Kidney (tissue), 14 donors: ENCODE measurements around the gene STIM2. TPM values are rescaled to one million over a fixed set of nuclear protein-coding genes. Genes with fewer than 3 reads are reported as not detected.

Source experiments
- DNase-seq, 5 donors: peaks; one replicate each; pipeline ENCODE4 v3.0.0-alpha.2; 2013 to 2020
- FAIRE-seq: peaks from 2 replicates; lab custom pipeline; 2012; peaks lifted over from hg19 to GRCh38; lab: Jason Lieb, UNC
- H3K27ac ChIP-seq, 2 donors: one replicate each; pipeline ENCODE4 v1.7.0; 2013; ENCODE audit warnings: low read depth in 2 of 2, low read length in 2 of 2, inconsistent platforms in 1 of 2
- H3K27me3 ChIP-seq: one replicate; pipeline ENCODE4 v1.7.1; 2013; ENCODE audit warnings: low read length, inconsistent platforms; ENCODE audit not compliant: control insufficient read depth, insufficient read depth
- H3K36me3 ChIP-seq, 3 donors: one replicate each; pipeline versions ENCODE4 v1.7.0 to v1.7.1; 2013; ENCODE audit warnings: low read length in 3 of 3, control low read depth in 1 of 3, inconsistent platforms in 1 of 3; ENCODE audit not compliant: insufficient read depth in 3 of 3, control insufficient read depth in 2 of 3
- H3K4me1 ChIP-seq, 3 donors: one replicate each; pipeline versions ENCODE4 v1.7.0 to v1.7.1; 2013; ENCODE audit warnings: low read length in 3 of 3, inconsistent platforms in 1 of 3, low read depth in 1 of 3; ENCODE audit not compliant: control insufficient read depth in 2 of 3, insufficient read depth in 2 of 3
- H3K4me3 ChIP-seq, 3 donors: one replicate each; pipeline versions ENCODE4 v1.7.0 to v1.8.1; 2013; ENCODE audit warnings: low read length in 3 of 3, control low read depth in 1 of 3, inconsistent platforms in 1 of 3
- H3K9ac ChIP-seq, 3 donors: one replicate each; pipeline versions ENCODE4 v1.7.0 to v1.7.1; 2013; ENCODE audit warnings: low read length in 3 of 3, control low read depth in 1 of 3, inconsistent platforms in 1 of 3
- H3K9me3 ChIP-seq, 3 donors: one replicate each; pipeline versions ENCODE4 v1.7.0 to v1.7.1; 2013; ENCODE audit warnings: low read length in 3 of 3, control low read depth in 1 of 3, inconsistent platforms in 1 of 3; ENCODE audit not compliant: control insufficient read depth in 2 of 3, insufficient read depth in 1 of 3
- CTCF ChIP-seq: IDR thresholded peaks from 3 replicates; pipeline ENCODE4 v1.5.1; 2012; ENCODE audit warnings: mild to moderate bottlenecking, moderate library complexity, borderline replicate concordance; ENCODE audit not compliant: insufficient read depth; ENCODE audit errors: extremely low read depth
- intact Hi-C: fragments of 100-400 bp; cut with DNase I; formaldehyde crosslinking; loops from one replicate; pipeline ENCODE4 v1.11.1; 2022
- polyA plus RNA-seq: library from polyadenylated mRNA; stranded (reverse); fragments of 350-450 nt; fragmentation: Illumina TruSeq; extraction: RNeasy Lipid Tissue Mini Kit (QIAGEN cat#74804); gene quantifications from one replicate; pipeline ENCODE4 v1.2.3, GENCODE V29; 2014; ENCODE audit warnings: low read depth, low replicate concordance; ENCODE audit not compliant: insufficient read depth
- total RNA-seq: library from RNA; stranded (reverse); fragmentation: NEBNext Ultra II Directional; extraction: Animal tissue kit (Norgen Biotek cat#: 25700); gene quantifications from one replicate; pipeline ENCODE4 v1.2.1, GENCODE V29; 2021
- donor health status: control.
- donor health status: control.
- donor health status: control.
- donor health status: control.
- donor health status: control.
- donor health status: DM: yes; HTN: yes; CAD: no.
- donor health status: Normal renal cell carcinoma (clear cell type).

Gene STIM2
- total and polyA plus RNA-seq, 2 donors from 2014 or later = 27.8 to 38.9 TPM

GRCh38 chr4:26993967-26994366 is 133.3 kb downstream of the STIM2 start:
- no peak for DNase-seq
- no peaks in the 10 kb centered on the region for H3K9me3 ChIP-seq
- no peak for FAIRE-seq
- no peak for TF ChIP-seq CTCF
- no peak overlapping the region for H3K4me3 ChIP-seq
- no peaks in the 10 kb centered on the region for H3K27me3 ChIP-seq
- no peaks in the 10 kb centered on the region for H3K4me1 ChIP-seq
- H3K9ac ChIP-seq = no peak overlapping the region
- intact Hi-C loops = no loop called here
- no peaks in the 10 kb centered on the region for H3K36me3 ChIP-seq
- no peak overlapping the region for H3K27ac ChIP-seq

DNA sequence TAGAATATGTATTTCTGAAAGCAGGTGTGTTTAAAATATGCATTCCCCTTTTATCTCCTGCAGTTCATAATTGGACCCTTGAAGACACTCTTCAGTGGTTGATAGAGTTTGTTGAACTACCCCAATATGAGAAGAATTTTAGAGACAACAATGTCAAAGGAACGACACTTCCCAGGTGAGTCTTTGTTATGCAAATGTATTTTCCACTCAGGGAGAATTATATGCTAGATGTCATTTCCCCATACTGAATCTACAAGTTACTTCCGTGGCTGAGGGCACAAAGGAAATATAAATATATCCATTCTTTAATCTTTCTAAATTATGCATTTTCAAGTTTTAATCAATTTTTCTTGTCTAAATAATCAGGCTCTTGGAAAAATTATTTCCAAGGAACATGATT is 134.7 kb downstream of the STIM2 start:
- intact Hi-C loops = no loop called here
- H3K27ac ChIP-seq = no peak overlapping the region
- no peaks in the 10 kb centered on the region for H3K36me3 ChIP-seq
- no peaks in the 10 kb centered on the region for H3K4me1 ChIP-seq
- H3K4me3 ChIP-seq = no peak overlapping the region
- H3K9ac ChIP-seq = no peak overlapping the region
- H3K27me3 ChIP-seq = no peaks in the 10 kb centered on the region
- TF ChIP-seq CTCF = no peak
- FAIRE-seq = no peak
- no peaks in the 10 kb centered on the region for H3K9me3 ChIP-seq
- DNase-seq = no peak

- Histone ChIP-seq H3K4me3 (no peak overlapping the region), H3K9ac (no peak overlapping the region), H3K27me3 (no peaks in the 10 kb centered on the region), H3K9me3 (no peaks in the 10 kb centered on the region), H3K36me3 (no peaks in the 10 kb centered on the region), H3K27ac (no peak overlapping the region), H3K4me1 (no peaks in the 10 kb centered on the region)
- intact Hi-C loops = no loop called here
- DNase-seq (no peak), FAIRE-seq (no peak)
- TF ChIP-seq CTCF = no peak
Measured at GRCh38 chr4:26996745-26997144, 136.1 kb downstream of the STIM2 start.

DNA sequence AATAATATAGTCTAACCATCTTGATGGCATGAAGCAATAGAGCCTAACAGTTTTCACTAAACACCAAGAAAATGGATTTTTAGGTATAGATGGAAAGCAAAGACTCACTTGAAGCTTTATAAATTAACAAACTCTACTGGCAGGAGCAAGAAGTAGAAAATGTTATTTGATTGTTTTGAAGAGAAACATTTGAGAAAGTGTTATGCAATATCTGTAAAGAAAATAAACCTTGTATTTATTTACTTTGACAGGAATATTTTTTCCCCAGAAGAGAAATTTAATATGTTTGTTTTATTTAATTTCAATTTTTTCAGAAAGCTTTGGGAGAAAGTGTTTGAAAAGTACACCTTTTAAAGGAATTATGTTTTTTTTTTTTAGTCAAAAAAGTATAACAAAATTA is 139.0 kb downstream of the STIM2 start:
- peaks cover 0 to 2% (median 0%) of the 10 kb centered on the region in 3 donors for H3K36me3 ChIP-seq
- H3K27ac ChIP-seq = no peak overlapping the region
- no peaks in the 10 kb centered on the region for H3K9me3 ChIP-seq
- TF ChIP-seq CTCF = no peak
- intact Hi-C loops = no loop called here
- peak; percentile 84 for FAIRE-seq
- DNase-seq = no peak
- no peak overlapping the region for H3K4me3 ChIP-seq
- H3K27me3 ChIP-seq = no peaks in the 10 kb centered on the region
- H3K9ac ChIP-seq = no peak overlapping the region
- no peaks in the 10 kb centered on the region for H3K4me1 ChIP-seq
